SJSA1 (cell line): ENCODE results near the gene DPP4. TPM values are rescaled to one million over a fixed set of nuclear protein-coding genes. Genes with fewer than 3 reads are reported as not detected.

ENCODE experiments used
- DNase-seq, 2 experiments: peaks; one replicate each; pipeline ENCODE4 v3.0.0-alpha.2; 2015 to 2020; ENCODE audit warnings: low spot score in 2 of 2, low read depth in 1 of 2
- H3K27ac ChIP-seq: fragments of 250-450 bp; sonication (Bioruptor Pico); 2 replicates; pipeline ENCODE4 v1.5.1; 2020; ENCODE audit warnings: mild to moderate bottlenecking, moderate library complexity
- H3K27me3 ChIP-seq: fragments of 250-450 bp; sonication (Bioruptor Pico); replicated peaks from 2 replicates; pipeline ENCODE4 v1.5.1; 2020; ENCODE audit warnings: mild to moderate bottlenecking, moderate library complexity
- H3K36me3 ChIP-seq: fragments of 250-450 bp; sonication (Bioruptor Pico); 2 replicates; pipeline ENCODE4 v1.5.1; 2020; ENCODE audit warnings: mild to moderate bottlenecking
- H3K4me1 ChIP-seq: fragments of 250-450 bp; sonication (Bioruptor Pico); replicated peaks from 2 replicates; pipeline ENCODE4 v1.6.1; 2021; ENCODE audit warnings: mild to moderate bottlenecking
- H3K4me3 ChIP-seq: fragments of 250-450 bp; sonication (Bioruptor Pico); 2 replicates; pipeline ENCODE4 v1.5.1; 2020; ENCODE audit warnings: mild to moderate bottlenecking
- H3K9me3 ChIP-seq: fragments of 250-450 bp; sonication (Bioruptor Pico); replicated peaks from 2 replicates; pipeline ENCODE4 v1.5.1; 2020; ENCODE audit warnings: mild to moderate bottlenecking
- total RNA-seq: library from RNA; depleted of rRNA; stranded (reverse); fragments of >200 nt; shearing (Covaris generic); gene quantifications from 2 replicates; pipeline ENCODE4 v1.2.3, GENCODE V29; 2014

DPP4 gene
- total RNA-seq, 1 experiment from 2014 or later: not detected

DNA sequence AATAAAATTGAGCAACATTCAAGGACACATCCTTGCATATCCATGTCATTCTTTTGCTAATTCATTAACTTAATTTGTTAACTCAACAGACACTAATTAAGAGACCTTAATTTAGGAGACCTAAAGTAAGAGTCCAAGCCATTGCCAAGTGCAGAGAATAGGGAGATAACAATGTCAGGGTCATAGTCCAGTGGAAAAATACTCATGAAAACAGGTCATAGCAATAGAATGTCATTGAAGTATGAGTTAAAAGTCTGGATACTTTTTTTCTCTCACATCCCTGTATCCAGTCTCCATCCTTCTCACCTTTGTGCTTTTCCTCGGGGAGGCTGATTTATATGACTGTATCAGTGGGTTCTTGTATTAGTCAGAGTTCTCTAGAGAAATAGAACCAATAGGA lies 26.6 kb upstream of the DPP4 start:
- H3K4me3 ChIP-seq: no peak overlapping the region
- no peaks in the 10 kb centered on the region for H3K9me3 ChIP-seq
- no peak for DNase-seq
- no peaks in the 10 kb centered on the region for H3K36me3 ChIP-seq
- H3K27ac ChIP-seq: no peak overlapping the region
- no peaks in the 10 kb centered on the region for H3K27me3 ChIP-seq
- no peaks in the 10 kb centered on the region for H3K4me1 ChIP-seq

DNA sequence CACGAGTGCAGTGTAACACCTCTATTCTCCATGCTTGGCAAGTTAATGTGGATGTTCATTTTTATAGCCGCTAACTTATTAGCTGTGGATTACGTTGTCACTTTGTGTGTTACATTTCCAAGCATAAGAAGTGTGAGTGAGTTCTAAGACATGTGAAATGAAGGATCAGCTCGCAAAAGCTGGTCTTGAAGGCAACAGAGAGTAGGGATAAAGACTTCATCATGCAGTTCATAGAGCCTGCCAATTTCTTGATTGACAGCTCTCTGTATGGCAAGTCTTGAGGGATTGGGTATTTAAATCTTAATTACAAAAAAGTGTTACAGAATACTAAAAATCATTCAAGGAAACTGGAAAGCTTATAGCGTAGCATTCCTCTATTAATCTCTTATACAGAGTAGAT lies 25.8 kb upstream of the DPP4 start:
- Histone ChIP-seq H3K36me3 (no peaks in the 10 kb centered on the region), H3K27ac (no peak overlapping the region), H3K9me3 (no peaks in the 10 kb centered on the region), H3K4me1 (no peaks in the 10 kb centered on the region), H3K27me3 (no peaks in the 10 kb centered on the region), H3K4me3 (no peak overlapping the region)
- no peak for DNase-seq

DNA sequence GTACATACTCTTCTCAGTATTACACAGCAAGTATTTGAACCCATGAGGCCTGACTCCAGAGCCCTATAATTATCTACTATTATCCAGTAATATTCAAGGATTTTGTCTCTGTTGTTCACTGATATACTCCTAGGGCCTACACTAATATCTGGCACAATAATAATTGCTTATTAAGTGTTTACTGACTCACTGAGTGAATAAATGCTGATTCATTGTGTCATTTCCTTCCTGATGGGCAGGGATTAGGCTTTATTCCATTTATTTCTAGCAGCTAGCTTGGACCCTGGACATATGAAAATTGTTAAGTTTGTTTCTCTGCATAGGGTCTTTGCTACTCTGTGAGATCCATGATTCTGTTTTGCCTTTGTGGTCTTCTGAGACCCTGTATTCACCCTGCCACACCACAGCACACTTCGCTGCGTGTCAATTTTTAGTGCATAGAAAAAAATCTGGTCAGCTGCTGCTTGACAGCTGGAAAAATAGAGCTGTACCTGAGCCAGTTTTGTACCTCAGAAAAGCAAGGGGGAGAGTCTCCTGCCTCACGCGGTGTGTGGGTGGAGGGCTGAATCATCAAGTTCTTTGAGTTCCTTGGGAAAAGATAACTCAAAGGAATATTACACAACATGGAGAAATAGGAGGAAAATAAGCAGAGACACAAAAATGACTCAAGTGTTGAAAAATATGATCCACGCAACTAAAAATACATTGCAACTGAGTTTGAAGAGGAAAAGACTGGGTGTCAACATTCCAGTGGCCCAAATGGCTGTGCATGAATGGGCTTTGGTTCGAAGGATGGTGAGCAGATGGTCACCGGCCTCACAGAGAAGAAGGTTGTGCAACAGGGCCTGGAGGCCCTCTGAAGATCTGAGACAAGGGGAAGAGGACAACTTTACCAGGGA lies 18.9 kb upstream of the DPP4 start:
- H3K9me3 ChIP-seq: no peaks in the 10 kb centered on the region
- H3K4me3 ChIP-seq: no peak overlapping the region
- no peaks in the 10 kb centered on the region for H3K27me3 ChIP-seq
- H3K36me3 ChIP-seq: no peaks in the 10 kb centered on the region
- no peak overlapping the region for H3K27ac ChIP-seq
- DNase-seq: no peak
- H3K4me1 ChIP-seq: no peaks in the 10 kb centered on the region

- Histone ChIP-seq H3K4me3 (no peak overlapping the region), H3K36me3 (no peaks in the 10 kb centered on the region), H3K27ac (no peak overlapping the region), H3K9me3 (no peaks in the 10 kb centered on the region), H3K27me3 (no peaks in the 10 kb centered on the region), H3K4me1 (no peaks in the 10 kb centered on the region)
- DNase-seq: no peak
These were observed 18.0 kb upstream of the DPP4 start for GRCh38 chr2:162092008-162092390.

GRCh38 chr2:162091325-162092007 lies 17.5 kb upstream of the DPP4 start:
- Histone ChIP-seq H3K4me1 (no peaks in the 10 kb centered on the region), H3K27me3 (no peaks in the 10 kb centered on the region), H3K4me3 (no peak overlapping the region), H3K9me3 (no peaks in the 10 kb centered on the region), H3K27ac (no peak overlapping the region), H3K36me3 (no peaks in the 10 kb centered on the region)
- no peak for DNase-seq

GRCh38 chr2:162090109-162090508 lies 16.1 kb upstream of the DPP4 start:
- Histone ChIP-seq H3K27ac (no peak overlapping the region), H3K9me3 (no peaks in the 10 kb centered on the region), H3K27me3 (no peaks in the 10 kb centered on the region; the same call in 1 of the 2 replicates), H3K4me1 (no peaks in the 10 kb centered on the region), H3K36me3 (no peaks in the 10 kb centered on the region), H3K4me3 (no peak overlapping the region)
- DNase-seq: no peak

DNA sequence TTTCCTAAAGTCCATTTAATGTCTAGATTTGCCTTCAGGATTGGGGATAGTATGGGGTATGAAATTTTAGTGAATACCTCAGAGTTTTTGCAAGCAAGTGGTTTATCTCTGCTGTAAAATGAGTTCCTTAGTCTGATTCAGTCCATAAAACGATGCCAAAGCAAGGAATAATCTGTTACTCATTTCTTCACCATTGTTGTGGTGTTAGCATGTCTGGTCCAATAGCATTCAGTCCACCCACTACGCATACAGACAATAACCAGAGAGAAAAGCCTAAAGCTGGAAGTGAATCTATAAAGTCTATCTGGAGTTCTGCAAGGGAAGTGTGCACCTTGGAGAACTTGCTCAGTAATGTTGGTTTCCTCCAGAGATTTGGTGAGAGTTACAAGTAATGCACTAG lies 12.9 kb upstream of the DPP4 start:
- H3K27me3 ChIP-seq: no peaks in the 10 kb centered on the region; the same call in 1 of the 2 replicates
- no peaks in the 10 kb centered on the region for H3K36me3 ChIP-seq
- no peak for DNase-seq
- H3K4me3 ChIP-seq: no peak overlapping the region
- H3K27ac ChIP-seq: no peak overlapping the region
- H3K9me3 ChIP-seq: no peaks in the 10 kb centered on the region
- no peaks in the 10 kb centered on the region for H3K4me1 ChIP-seq

DNA sequence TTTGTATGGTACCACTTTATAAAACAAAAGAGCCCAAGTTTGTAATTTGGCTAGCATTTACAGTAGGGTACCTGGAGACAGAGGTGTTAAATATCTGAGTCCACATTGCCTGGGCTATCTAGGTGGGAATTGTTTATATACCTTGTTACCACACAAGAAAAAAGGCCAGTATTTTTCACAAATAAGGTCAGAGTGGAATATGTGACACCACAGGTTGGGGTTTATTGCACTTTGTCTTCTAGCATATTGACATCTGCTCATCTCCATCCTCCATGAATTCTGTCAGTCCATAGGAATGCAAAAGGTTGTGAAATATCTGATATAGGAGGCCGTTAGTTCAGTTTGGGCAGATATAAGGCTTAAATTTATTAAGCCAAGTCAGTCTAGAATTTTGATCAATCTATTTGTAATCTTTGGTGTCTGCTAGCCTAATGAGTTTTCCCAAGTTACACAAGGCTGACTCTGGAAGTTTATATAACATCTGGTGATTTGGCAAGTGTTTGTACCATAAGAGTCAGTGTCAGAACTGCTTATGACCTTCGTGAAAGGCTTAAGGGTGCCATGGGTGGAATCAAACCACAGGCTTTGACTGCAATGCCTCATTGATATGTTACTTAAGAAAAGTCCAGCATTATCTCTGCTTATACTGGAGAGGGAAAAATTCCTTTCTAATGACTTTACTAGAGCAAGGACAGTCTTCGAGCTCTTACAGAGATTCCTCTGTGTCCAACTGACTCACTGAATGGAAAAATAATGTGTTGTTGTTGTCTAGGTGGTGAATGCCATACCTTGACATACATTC lies 11.3 kb upstream of the DPP4 start:
- DNase-seq: no peak
- Histone ChIP-seq H3K4me3 (no peak overlapping the region), H3K4me1 (no peaks in the 10 kb centered on the region), H3K9me3 (no peaks in the 10 kb centered on the region), H3K27me3 (no peaks in the 10 kb centered on the region; the same call in 1 of the 2 replicates), H3K36me3 (no peaks in the 10 kb centered on the region), H3K27ac (no peak overlapping the region)

GRCh38 chr2:162084536-162084935 lies 10.5 kb upstream of the DPP4 start:
- Histone ChIP-seq H3K4me3 (no peak overlapping the region), H3K9me3 (no peaks in the 10 kb centered on the region), H3K27me3 (no peaks in the 10 kb centered on the region; the same call in 1 of the 2 replicates), H3K4me1 (no peaks in the 10 kb centered on the region), H3K27ac (no peak overlapping the region), H3K36me3 (no peaks in the 10 kb centered on the region)
- no peak for DNase-seq

- no peak overlapping the region for H3K27ac ChIP-seq
- no peaks in the 10 kb centered on the region for H3K36me3 ChIP-seq
- DNase-seq: no peak
- no peaks in the 10 kb centered on the region for H3K4me1 ChIP-seq
- H3K4me3 ChIP-seq: no peak overlapping the region
- H3K9me3 ChIP-seq: no peaks in the 10 kb centered on the region
- no peaks in the 10 kb centered on the region; the same call in 1 of the 2 replicates for H3K27me3 ChIP-seq
These were observed 8.7 kb upstream of the DPP4 start for GRCh38 chr2:162082681-162083080.

- Histone ChIP-seq H3K9me3 (no peaks in the 10 kb centered on the region), H3K27me3 (no peaks in the 10 kb centered on the region; the same call in 1 of the 2 replicates), H3K4me1 (no peaks in the 10 kb centered on the region), H3K36me3 (no peaks in the 10 kb centered on the region), H3K27ac (no peak overlapping the region), H3K4me3 (no peak overlapping the region)
- no peak for DNase-seq
These were observed 8.0 kb upstream of the DPP4 start for GRCh38 chr2:162082036-162082435.

DNA sequence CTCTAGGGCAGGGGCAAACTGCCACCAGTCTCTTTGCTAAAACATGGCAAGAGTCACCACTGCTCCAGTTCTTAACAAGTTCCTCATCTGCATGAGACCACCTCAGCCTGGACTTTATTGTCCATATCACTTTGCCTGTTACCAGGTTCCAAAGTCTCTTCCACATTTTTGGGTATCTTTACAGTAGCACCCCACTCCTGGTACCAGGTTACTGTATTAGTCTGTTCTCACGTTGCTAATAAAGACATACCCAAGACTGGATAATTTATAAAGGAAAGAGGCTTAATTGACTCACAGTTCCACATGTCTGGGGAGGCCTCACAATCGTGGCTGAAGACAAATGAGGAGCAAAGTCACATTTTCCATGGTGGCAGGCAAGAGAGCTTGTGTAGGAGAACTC lies 5.5 kb upstream of the DPP4 start:
- H3K4me3 ChIP-seq: no peak overlapping the region
- no peaks in the 10 kb centered on the region for H3K4me1 ChIP-seq
- H3K27me3 ChIP-seq: peaks cover 9% of the 10 kb centered on the region

DNA sequence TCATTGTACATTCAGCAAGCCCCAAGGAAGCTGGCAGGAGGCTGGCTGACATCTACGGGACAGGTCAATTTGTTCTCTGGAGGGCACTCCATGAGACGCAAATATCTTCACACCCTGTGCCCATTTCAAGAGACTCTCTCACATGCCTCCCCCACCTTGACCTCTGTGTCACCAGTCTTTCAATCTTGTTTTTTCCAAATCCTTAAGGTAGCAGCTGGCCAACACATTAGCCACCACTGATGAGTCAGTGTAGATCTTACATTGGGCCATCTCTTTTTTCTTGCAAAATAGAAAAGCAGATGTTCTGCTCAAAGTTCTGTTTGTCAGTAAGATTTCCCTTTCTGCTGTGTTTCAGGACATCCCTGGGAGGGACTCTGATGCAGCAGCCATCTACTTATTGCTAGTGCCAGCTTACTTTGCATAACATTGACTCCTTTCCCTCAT lies 1.7 kb upstream of the DPP4 start:
- DNase-seq: no peak
- Histone ChIP-seq H3K36me3 (no peaks in the 10 kb centered on the region), H3K27me3 (peaks cover 17% of the 10 kb centered on the region), H3K9me3 (no peaks in the 10 kb centered on the region), H3K4me3 (no peak overlapping the region), H3K4me1 (no peaks in the 10 kb centered on the region), H3K27ac (no peak overlapping the region)

More for the DNA sequence above, 5.5 kb upstream of the DPP4 start:
- no peak for DNase-seq
- Histone ChIP-seq H3K9me3 (no peaks in the 10 kb centered on the region), H3K27ac (no peak overlapping the region), H3K36me3 (no peaks in the 10 kb centered on the region)
